ENCODE data around the gene MARCHF4.

The MARCHF4 gene

DNA sequence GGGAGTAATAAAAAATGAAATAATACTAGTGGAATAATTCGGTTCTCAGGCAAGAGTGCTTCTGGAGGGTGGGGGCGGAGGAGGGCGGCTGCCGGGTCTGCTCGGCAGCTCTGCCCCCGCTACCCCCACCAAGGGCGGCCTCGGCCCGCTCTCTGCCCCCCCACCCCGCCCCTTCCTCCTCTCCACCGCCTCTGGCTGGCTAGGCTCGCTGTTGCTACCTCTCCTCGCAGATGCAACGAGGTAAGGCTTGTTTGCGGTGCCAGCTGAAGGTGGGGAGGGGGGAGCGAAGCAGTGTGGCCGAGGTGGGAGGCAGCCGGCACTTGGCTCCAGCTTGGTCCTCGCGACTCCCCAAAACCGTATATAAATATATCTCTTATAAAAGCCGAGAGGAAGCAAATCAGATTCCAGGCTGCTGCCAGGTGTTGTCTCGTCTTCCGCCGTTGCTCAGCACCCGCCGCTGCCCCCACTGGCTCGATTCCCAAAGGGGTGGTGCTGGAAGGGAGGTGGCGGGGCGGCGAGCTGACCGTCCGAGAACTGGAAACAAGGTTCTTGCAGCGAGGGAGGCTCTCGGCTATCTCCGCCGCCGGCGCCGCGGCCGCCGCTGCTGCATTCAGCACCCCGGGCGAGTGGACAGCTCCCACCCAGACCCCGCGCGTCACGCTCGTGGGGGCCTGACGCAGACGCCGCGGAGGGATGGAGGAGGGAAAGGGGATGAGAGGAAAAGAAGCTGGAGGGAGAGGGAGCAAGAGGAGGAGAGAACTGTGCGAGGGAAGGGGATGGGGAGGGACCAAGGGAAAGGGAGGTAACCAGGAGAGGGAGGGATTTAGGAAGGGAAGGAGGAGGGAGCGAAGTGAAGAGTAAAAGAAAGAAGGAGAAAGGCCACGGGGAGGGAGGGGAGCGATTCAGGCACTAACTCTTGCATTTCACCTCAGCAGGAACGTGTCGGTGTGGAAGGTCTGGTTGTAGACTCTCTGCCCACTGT, at the start of gene MARCHF4:
TSS of gene MARCHF4 (minus strand) at position 763 of the 982 bp plus-strand sequence. CDS start 2,223 bp downstream, outside the sequence.
- TF ChIP-seq MAX (IDR thresholded peaks at IDR 0.05) (peak; percentile 74; the same call in 1 of the 2 replicates), FOXM1 (IDR thresholded peaks at IDR 0.05; ENCODE audit: borderline replicate concordance, low read depth) (no peak), CREB1 (IDR thresholded peaks at IDR 0.05; ENCODE audit: low read depth) (peak; percentile 53; the same call in 1 of the 2 replicates), EP300 (IDR thresholded peaks at IDR 0.05; ENCODE audit: borderline replicate concordance) (peak; percentile 43), USF1 (IDR thresholded peaks at IDR 0.05) (no peak), TEAD4 (IDR thresholded peaks at IDR 0.05) (no peak; the same call in 1 of the 2 replicates), EGR1 (IDR thresholded peaks at IDR 0.05) (no peak), YY1 (IDR thresholded peaks at IDR 0.05; ENCODE audit: low read depth) (no peak), RAD21 (IDR thresholded peaks at IDR 0.05; ENCODE audit: low read depth) (peak; percentile 6; the same call in 1 of the 2 replicates), ZBTB7A (IDR thresholded peaks at IDR 0.05; ENCODE audit: low read depth) (peak; percentile 98), NFIC (IDR thresholded peaks at IDR 0.05) (peak; percentile 64), TCF12 (IDR thresholded peaks at IDR 0.05; ENCODE audit: low read depth) (no peak)
- TF ChIP-seq, protein P1, sequence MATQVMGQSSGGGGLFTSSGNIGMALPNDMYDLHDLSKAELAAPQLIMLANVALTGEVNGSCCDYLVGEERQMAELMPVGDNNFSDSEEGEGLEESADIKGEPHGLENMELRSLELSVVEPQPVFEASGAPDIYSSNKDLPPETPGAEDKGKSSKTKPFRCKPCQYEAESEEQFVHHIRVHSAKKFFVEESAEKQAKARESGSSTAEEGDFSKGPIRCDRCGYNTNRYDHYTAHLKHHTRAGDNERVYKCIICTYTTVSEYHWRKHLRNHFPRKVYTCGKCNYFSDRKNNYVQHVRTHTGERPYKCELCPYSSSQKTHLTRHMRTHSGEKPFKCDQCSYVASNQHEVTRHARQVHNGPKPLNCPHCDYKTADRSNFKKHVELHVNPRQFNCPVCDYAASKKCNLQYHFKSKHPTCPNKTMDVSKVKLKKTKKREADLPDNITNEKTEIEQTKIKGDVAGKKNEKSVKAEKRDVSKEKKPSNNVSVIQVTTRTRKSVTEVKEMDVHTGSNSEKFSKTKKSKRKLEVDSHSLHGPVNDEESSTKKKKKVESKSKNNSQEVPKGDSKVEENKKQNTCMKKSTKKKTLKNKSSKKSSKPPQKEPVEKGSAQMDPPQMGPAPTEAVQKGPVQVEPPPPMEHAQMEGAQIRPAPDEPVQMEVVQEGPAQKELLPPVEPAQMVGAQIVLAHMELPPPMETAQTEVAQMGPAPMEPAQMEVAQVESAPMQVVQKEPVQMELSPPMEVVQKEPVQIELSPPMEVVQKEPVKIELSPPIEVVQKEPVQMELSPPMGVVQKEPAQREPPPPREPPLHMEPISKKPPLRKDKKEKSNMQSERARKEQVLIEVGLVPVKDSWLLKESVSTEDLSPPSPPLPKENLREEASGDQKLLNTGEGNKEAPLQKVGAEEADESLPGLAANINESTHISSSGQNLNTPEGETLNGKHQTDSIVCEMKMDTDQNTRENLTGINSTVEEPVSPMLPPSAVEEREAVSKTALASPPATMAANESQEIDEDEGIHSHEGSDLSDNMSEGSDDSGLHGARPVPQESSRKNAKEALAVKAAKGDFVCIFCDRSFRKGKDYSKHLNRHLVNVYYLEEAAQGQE (IDR thresholded peaks at IDR 0.05; ENCODE audit: low read depth), result peak; percentile 100

GRCh38 chr2:216420367-216421101, 48.3 kb upstream of the MARCHF4 start:
- TF ChIP-seq CEBPB (IDR thresholded peaks at IDR 0.05), result no peak
- TF ChIP-seq, protein P1 (IDR thresholded peaks at IDR 0.05; ENCODE audit: low read depth), result no peak
- TF ChIP-seq EP300 (IDR thresholded peaks at IDR 0.05; ENCODE audit: borderline replicate concordance), result no peak
- no peak for TF ChIP-seq CREB1 (IDR thresholded peaks at IDR 0.05; ENCODE audit: low read depth)
- no peak for TF ChIP-seq FOXM1 (IDR thresholded peaks at IDR 0.05; ENCODE audit: borderline replicate concordance, low read depth)
- no peak for TF ChIP-seq RAD21 (IDR thresholded peaks at IDR 0.05; ENCODE audit: low read depth)
- TF ChIP-seq USF1 (IDR thresholded peaks at IDR 0.05), result no peak
- TF ChIP-seq MAX (IDR thresholded peaks at IDR 0.05), result no peak
- TF ChIP-seq NFIC (IDR thresholded peaks at IDR 0.05), result no peak
- TF ChIP-seq TEAD4 (IDR thresholded peaks at IDR 0.05), result no peak
- TF ChIP-seq TAF1 (IDR thresholded peaks at IDR 0.05; ENCODE audit: low read depth), result no peak
- no peak for TF ChIP-seq EGR1 (IDR thresholded peaks at IDR 0.05)
- TF ChIP-seq YY1 (IDR thresholded peaks at IDR 0.05; ENCODE audit: low read depth), result no peak
- TF ChIP-seq ZBTB7A (IDR thresholded peaks at IDR 0.05; ENCODE audit: low read depth), result no peak
- TF ChIP-seq TCF12 (IDR thresholded peaks at IDR 0.05; ENCODE audit: low read depth), result no peak

DNA sequence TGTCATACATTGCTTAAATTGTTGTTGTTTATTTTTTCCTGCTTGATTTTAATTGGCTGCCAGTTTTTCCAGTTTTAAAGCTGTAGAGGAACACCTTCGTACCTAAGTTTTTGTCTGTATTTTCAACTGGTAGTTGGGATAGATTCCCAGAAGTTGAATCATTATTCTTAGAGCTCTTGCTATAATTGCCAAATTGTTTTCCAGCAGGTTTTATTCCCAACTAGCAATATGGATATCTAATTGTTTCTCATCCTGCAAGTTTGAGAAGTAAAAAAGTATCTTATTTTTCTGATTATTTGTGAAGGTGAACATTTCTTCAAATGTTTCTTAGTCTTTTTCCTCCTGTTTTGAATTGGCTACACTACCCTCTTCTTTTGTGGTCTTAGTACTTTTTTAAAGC, 46.7 kb upstream of the MARCHF4 start:
- TF ChIP-seq YY1 (IDR thresholded peaks at IDR 0.05; ENCODE audit: low read depth) (no peak), EP300 (IDR thresholded peaks at IDR 0.05; ENCODE audit: borderline replicate concordance) (no peak), USF1 (IDR thresholded peaks at IDR 0.05) (no peak), NFIC (IDR thresholded peaks at IDR 0.05) (no peak), CREB1 (IDR thresholded peaks at IDR 0.05; ENCODE audit: low read depth) (no peak), TEAD4 (IDR thresholded peaks at IDR 0.05) (no peak), MAX (IDR thresholded peaks at IDR 0.05) (no peak), EGR1 (IDR thresholded peaks at IDR 0.05) (no peak), CEBPB (IDR thresholded peaks at IDR 0.05) (no peak), RAD21 (IDR thresholded peaks at IDR 0.05; ENCODE audit: low read depth) (no peak), TCF12 (IDR thresholded peaks at IDR 0.05; ENCODE audit: low read depth) (no peak), ZBTB7A (IDR thresholded peaks at IDR 0.05; ENCODE audit: low read depth) (no peak), TAF1 (IDR thresholded peaks at IDR 0.05; ENCODE audit: low read depth) (no peak), FOXM1 (IDR thresholded peaks at IDR 0.05; ENCODE audit: borderline replicate concordance, low read depth) (no peak)
- TF ChIP-seq, protein P1 (IDR thresholded peaks at IDR 0.05; ENCODE audit: low read depth), result no peak
